HCT116 (cell line): ENCODE measurements around the gene BHMT.

Experiments
- CEBPB ChIP-seq: IDR thresholded peaks from 2 replicates; pipeline ENCODE4 v1.6.1; 2012; ENCODE audit warnings: low read depth
- CTCF ChIP-seq, 3 experiments: fragments of 200-600 bp in 1 of 3; sonication (generic) in 1 of 3; IDR thresholded peaks in 2 of 3; conservative IDR thresholded peaks in 1 of 3; 2 replicates each; pipeline ENCODE4 v1.5.1; 2012 to 2017; ENCODE audit warnings: low read depth in 2 of 3, low read length in 2 of 3, antibody characterized with exemption in 1 of 3, borderline replicate concordance in 1 of 3, control low read depth in 1 of 3, mild to moderate bottlenecking in 1 of 3, mixed read lengths in 1 of 3, mixed run types in 1 of 3, moderate library complexity in 1 of 3; ENCODE audit not compliant: insufficient read depth in 1 of 3
- ELF1 ChIP-seq: IDR thresholded peaks from 2 replicates; pipeline ENCODE4 v1.6.1; 2012; ENCODE audit warnings: low read depth, borderline replicate concordance
- EZH2 ChIP-seq: fragments of 200-600 bp; sonication (generic); IDR thresholded peaks from 2 replicates; pipeline ENCODE4 v1.6.1; 2017; ENCODE audit warnings: antibody characterized with exemption, mixed run types
- EZH2phosphoT487 ChIP-seq: fragments of 200-600 bp; IDR thresholded peaks from 2 replicates; pipeline ENCODE4 v1.6.1; 2018; ENCODE audit warnings: antibody characterized with exemption, borderline replicate concordance
- FOSL1 ChIP-seq: IDR thresholded peaks from 2 replicates; pipeline ENCODE4 v1.6.1; 2012; ENCODE audit warnings: low read depth
- JUND ChIP-seq: IDR thresholded peaks from 2 replicates; pipeline ENCODE4 v1.6.1; 2012
- MAX ChIP-seq: IDR thresholded peaks from 2 replicates; pipeline ENCODE4 v1.6.1; 2012
- POLR2A ChIP-seq: IDR thresholded peaks from 2 replicates; pipeline ENCODE4 v1.7.0; 2011; ENCODE audit warnings: borderline replicate concordance; ENCODE audit not compliant: insufficient read depth, insufficient read length; ENCODE audit errors: extremely low read depth
- REST ChIP-seq: IDR thresholded peaks from 2 replicates; pipeline ENCODE4 v1.6.1; 2012; ENCODE audit warnings: low read depth
- SP1 ChIP-seq: IDR thresholded peaks from 2 replicates; pipeline ENCODE4 v1.6.1; 2012; ENCODE audit warnings: low read depth
- ZBTB33 ChIP-seq: IDR thresholded peaks from 2 replicates; pipeline ENCODE4 v1.6.1; 2011; ENCODE audit warnings: mild to moderate bottlenecking, low read length, moderate library complexity; ENCODE audit not compliant: insufficient replicate concordance; ENCODE audit errors: extremely low read depth

- TF ChIP-seq MAX (no peak), EZH2phosphoT487 (no peak), CEBPB (no peak), ZBTB33 (no peak), CTCF (IDR thresholded peaks at IDR 0.05 in 2 of 3, conservative IDR thresholded peaks at IDR 0.05 in 1 of 3; ENCODE audit: borderline replicate concordance in 1 of 3, insufficient read depth in 1 of 3, low read depth in 2 of 3, low read length in 2 of 3) (0 out of 6 replicates have a peak, but pooled peaks of 1 of the 3 experiments have one; percentile 5), SP1 (no peak), ELF1 (no peak), POLR2A (no peak), EZH2 (no peak), REST (no peak), FOSL1 (no peak), JUND (no peak)
Measured at GRCh38 chr5:79075646-79076426, 35.8 kb upstream of the BHMT start.
